ENCODE data around the gene CLHC1.

- no peak for TF ChIP-seq SIN3A (IDR thresholded peaks at IDR 0.05; ENCODE audit: borderline replicate concordance, low read depth, low read length)
- TF ChIP-seq POLR2AphosphoS5 (IDR thresholded peaks at IDR 0.05; ENCODE audit: low read depth, low read length), result peak; percentile 42; the same call in 1 of the 2 replicates
- no peak for TF ChIP-seq YY1 (IDR thresholded peaks at IDR 0.05; ENCODE audit: low read depth)
- no peak for TF ChIP-seq CTCF (IDR thresholded peaks at IDR 0.05)
- no peak for TF ChIP-seq USF1 (IDR thresholded peaks at IDR 0.05; ENCODE audit: borderline replicate concordance, low read depth)
- TF ChIP-seq MAX (IDR thresholded peaks at IDR 0.05; ENCODE audit: low read depth), result no peak
- TF ChIP-seq ELF1 (IDR thresholded peaks at IDR 0.05), result no peak
- TF ChIP-seq NFIC (IDR thresholded peaks at IDR 0.05; ENCODE audit: borderline replicate concordance), result no peak
Measured at GRCh38 chr2:55236992-55237543, 5.0 kb upstream of the CLHC1 start.

Data from SK-N-SH (cell line).